NOMO-1 treated with DMSO at 0.1 percent for 48 hours (cell line): ENCODE results near the gene CAPZB.

Experiments used
- DNase-seq: peaks from one replicate; lab custom pipeline; 2025; ENCODE audit not compliant: unreplicated experiment; lab: John Stamatoyannopoulos, UW

CAPZB gene

DNA sequence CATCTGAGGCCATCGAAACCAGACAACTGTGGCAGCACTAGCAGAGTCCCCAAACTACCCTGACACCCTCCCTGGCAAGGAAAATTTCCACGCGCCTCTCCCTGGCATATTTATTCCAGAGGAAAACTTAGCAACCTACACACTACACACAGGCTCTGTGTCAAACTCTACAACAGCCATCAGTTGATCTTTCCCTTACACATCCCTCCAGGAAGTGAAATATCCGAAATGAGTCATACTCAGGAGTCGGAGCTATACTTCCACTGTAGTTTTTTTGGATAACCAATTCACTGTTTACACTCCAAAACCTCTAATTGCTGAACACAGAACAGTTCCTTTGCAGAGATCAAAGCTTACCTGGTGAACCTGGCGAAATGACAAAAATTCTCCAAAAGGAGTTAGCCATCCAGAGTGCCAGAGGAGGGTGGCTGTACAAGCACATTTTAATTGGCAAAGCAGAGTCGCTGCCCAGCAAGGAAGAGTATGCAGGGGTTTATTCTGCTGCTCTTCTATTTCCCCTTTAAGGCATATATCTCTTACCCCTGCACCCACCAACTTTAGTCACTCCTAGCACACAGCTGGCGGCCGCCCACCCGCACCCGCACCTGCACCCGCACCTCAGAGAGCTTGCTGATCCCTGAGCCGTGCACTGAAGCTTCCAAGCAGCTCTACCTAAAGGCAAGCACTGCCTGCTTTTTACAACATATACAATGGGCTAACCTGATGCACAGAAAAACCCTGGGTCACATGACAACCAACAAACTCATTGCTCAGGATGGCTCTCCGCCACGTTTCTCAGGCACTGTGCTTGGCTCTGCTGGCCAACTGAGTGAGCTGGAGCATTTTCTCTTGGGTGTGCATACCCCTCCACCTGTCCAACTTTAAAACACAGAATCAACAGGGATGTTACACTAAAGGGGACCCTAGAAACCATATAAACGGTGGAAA is 54.9 kb downstream of the CAPZB start:
- DNase-seq: no peak

DNA sequence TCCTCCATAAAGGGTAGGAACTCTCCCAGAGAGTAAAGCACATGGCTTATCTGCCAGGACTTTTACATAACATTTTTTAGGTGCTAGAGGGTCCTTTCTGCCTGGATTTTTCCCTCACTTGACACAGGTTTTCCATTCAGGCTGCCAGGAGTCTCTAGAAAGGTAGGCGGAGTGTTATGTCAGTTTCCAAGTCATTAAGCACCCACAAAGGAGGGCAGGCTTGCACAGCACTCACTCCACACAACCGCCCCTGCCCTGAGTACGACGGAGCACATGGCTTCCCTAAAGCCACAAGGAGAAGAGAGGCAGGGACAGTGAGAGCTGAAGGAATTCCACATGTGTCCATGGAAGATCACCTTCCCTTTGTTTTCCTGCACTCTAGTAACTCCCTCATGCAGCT is 55.7 kb downstream of the CAPZB start:
- no peak for DNase-seq

DNA sequence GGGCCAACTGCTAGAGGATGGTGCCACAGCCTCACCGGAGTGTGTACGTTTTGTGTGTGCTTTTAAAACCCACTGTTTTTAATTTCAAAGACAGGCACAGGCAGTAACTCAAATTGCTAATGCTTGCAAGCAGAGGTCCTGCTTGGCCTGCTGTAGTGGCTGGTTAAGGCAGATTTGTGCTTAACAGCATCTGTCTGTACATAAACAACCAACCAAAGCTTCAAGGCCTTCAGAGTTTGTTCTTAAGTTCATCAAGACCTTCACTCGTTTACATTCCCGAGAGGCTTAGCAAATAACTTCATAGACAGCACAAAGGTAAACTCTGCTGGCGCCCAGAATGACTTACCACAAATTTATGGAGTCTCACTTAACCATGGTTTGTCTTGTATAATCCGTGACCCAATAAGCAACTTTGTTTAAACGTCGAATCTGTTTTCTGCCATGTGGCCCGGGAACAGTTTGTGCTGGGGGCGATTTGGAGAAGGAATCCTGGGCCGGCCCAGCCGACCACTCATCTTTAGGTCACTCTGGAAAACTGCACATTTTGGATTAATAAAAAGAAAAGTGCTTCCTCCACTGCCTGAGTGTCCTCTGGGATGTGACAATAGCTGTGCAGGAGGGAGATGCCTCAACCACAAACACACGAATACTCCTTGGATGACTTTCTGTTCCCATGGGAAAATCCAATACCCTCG is 58.1 kb downstream of the CAPZB start:
- DNase-seq: no peak

DNA sequence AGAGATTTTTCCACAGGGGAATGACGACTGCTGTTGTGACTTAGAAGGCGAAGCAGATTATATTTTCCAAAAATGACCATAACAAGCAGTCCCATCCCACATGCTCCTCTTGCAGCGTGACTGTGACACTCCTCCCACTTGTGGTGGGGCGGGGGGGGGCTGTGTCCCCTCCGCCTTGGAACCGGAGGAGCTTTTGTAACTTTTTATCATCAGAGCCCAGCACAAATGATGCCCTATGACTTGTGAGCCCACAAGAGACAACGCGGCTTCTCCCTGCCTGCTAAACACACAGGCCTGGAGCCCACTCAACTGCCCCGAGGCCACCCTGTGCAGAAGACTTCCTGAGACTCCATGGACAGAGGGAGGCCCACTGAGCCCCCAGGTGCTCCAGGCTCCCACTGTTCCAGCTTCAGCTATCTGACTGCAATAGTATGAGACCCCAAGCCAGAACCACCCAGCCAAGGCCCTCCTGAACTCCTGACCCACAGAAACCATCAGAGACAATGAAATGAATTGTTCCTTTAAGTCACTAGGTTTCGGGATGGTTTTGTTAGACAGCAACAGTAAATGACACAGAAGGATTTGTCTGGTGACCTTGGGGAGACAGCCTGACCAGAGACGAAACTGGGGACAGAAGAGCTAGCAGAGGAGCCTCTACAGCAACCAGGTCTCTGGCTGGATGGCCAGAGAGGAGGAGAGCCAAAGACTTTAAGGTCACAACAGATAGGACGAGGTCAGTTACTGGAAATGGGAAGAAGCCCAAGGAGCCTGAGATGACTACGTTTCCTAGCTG is 58.8 kb downstream of the CAPZB start:
- DNase-seq: no peak

DNA sequence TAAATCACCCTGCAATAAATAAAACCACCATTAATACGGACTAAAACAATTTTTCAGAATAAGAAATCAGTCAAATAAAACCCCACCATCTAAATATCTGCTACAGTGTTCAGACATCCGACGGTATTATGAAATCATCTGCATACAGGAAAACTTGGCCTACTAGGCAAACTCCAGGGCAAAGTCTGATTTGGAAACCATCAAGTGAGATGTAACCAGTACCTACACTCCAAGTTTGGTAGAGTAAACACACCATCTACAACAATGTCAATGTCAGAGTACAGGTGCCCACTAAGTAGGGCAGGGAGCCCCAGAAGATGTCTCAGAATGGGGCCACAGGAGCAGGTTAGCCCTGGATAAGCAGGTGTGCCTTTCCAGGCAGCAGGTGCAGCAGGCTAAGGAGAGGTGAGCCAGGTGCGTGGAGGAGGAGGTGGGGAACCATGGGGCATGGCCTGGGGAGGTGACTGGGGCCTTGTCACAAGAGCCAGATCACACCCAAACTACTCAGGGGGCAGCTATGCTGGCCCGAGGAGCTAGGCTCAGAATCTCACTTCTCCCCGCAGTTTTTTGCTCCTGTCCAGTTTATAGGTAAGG is 59.6 kb downstream of the CAPZB start:
- no peak for DNase-seq

DNA sequence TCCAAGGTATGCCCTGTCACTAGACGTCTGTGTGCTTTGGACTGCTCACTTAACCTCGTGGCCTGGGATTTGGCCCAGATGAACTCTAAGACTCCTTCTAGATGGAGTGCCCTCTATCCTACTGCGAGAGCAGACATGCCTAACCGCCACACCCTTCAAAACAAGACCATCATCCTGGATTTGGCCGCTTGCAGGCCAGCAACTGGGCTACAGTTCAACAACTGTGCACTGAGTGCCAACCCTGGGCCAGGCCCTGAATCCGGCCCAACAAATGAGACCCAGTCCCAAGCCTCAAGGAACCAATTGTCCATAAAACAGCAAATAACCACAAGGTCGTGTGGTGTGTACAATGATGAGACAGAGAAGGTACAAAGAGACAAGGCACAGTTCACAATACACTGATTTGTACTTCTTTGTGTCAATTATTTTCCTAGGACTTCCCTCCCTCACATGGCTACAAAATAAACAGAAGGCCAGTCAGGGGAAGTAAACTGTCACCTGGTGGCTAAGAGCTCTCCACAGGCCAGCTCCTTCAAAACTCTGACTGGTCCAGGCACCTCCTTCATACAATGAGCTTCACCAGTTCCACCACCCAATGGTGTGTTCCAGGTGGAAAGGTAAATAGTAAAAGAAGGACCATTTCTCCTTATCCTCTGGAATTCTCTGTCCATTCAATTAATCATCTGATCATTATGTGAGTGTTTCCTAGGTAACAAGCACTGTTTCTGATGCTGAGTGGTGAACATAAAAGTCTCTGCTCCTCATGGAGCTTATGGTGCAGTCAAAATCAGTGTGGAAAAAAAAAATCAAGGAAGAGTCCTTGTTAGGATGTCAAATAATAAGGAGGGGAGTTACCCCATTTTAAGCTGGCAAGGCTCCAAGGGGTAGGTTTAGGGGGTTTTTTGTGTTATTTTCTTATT is 60.4 kb downstream of the CAPZB start:
- DNase-seq: no peak

DNA sequence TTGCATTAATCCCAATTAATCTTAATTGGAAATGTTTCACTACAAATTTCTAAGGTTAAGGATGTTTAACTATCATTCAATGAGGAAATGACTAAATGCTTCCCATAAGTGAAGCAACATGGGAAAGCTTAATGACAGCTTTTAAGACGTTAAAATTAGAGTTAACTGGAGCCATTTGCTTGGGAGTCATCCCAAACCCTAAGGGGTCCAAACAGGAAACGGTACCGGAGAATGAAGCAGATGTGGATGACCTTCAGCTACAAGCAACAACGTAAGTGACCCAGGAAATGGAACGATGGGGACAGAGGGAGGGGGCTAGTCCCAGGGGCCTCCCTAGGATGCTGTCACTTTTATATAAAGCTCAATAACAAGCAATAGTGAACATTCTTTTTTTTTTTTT is 62.2 kb downstream of the CAPZB start:
- no peak for DNase-seq

DNA sequence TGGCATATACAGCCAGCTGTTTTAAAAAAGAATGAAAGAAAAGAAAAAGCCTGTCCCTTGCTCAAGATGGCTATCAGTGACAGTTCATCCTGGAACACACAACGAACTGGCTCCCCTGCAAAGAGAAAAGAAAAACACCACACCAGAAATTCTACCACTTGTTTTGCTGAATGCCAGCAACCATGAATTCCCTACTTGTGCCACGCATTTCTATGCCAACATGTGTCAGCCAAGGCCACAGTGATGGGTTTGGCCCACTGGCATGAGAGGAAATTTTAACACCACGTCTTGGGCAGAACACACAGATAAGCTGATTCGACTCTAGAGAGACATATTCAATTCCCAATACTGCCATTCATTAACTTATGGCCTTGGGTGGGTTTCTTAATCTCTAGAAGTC is 64.0 kb downstream of the CAPZB start:
- no peak for DNase-seq

DNA sequence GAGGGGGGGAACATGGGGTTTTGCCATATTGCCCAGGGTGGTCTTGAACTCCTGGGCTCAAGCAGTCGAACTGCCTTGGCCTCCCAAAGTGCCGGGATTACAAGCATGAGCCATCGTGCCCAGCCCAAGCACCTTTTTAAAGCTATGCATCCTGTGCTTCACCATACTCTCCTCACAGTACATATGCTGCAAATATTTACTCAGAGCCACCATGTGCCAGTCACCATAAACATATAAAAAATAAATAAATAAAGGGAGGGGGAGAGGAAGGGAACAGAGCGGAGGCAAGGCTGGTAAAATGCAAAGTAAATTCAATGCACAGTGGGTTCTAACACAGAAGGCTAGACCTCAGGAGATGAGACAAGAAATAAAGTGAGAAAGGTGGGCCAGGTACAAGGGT is 64.7 kb downstream of the CAPZB start:
- no peak for DNase-seq

DNA sequence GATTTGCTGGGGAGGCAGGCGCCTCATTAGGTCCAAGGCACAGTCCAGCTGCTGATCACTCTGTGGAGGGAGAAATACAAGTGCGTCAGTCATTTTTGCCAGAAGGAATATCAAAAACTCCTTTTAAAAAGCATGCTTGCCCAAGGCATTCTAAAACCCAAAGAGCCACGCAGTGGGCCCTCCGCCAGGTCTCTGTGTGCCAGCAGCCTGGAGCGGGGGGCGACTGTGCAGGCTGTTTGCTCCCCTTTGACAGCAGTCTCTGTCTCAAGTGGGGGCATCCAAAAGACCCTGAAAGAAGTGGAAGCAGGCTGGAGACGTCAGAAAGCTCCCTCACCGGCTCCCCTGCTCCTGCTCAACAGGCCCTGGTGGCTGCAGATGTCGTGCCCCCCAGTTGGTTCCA is 65.6 kb downstream of the CAPZB start:
- no peak for DNase-seq

DNA sequence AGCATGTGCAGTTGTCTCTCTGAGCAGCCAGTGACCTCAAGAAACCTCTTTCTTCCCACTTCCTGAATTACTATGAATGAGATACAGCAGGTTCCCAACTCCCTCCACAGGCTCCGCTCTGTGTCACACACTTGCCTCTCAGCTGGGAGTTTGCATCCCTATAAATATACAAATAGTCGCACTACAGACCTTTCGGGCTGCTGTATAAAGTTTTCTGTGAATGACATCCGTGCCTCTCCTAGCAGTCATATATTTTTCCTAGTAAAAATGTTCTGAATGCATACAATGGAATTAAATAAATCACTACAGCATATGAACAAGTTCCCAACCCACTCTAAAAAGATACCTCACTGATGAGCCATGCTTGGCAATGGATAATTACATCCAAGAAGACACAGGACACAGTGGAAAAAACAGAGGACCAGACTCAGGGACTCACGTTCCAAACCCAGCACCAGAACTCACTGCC is 66.8 kb downstream of the CAPZB start:
- DNase-seq: no peak

DNA sequence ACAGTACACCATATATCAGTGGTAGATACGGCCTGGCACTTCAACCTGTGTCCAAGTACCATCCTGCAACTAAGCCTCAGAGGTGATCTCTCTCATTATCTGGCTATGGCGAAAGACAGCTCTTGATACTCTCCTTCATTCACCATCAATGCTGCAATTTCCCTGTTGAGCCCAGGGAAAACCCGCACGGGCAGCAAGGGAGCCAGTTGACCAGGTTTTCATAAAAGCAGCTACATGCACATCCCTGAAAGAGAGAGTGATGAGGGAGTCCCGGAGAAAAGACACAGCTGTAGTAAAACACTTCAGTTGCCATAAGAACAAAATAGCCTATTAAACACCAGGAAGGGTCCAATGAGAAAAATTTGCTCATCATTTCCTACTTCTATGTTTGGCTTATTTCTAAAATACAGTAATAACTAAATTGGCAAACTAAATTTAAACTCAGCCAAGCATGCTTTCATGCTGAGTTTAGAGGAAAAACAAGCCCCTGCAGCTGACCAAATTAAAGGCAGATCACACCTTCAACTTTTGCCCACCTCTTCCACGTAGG is 68.3 kb downstream of the CAPZB start:
- no peak for DNase-seq

DNA sequence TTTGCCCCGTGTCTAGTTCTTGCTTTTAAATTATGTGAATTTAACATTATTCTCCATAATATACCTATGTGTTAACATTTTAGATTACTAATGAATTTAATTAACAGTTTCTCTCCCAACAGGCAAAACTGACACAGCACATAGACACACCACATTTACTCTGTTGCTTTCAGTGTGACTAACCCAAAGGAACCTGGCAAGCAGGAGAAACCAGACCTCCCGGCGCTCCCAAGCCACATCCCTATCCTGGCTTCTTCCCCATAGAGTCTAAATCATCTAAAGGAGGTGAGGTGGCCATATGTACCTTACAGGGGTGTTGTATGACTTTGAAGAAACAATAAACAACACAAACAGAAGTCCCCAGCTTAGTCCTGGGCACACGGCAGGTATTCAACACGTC is 69.2 kb downstream of the CAPZB start:
- DNase-seq: no peak

DNA sequence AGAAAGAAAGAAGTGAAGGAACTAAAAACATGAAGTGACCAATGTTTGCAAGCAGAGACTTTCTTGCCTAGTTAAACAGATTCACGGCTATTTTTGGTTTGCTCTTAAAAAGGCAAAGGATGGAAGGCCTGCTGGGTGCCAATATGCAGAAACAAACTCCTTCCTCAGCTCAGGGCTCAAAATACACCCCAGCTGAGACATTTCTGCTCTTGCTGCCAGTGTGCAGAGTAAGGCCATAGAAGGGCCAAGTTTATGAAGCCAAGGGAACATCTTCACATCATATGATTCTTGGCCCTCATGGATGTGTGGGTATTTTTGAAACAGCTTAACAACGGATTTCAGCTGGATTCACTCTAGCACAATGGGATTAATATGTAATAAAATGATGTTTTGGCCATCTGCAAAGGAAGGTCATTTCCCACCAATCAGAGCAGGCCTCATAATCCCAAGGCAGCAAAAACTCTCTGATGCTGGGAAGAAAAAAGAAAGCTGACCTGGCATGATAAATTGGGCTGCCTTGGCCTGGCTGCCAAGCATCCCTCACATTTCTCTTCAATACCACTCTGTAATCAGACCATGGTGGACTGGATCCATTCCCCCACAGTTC is 70.7 kb downstream of the CAPZB start:
- DNase-seq: no peak

DNA sequence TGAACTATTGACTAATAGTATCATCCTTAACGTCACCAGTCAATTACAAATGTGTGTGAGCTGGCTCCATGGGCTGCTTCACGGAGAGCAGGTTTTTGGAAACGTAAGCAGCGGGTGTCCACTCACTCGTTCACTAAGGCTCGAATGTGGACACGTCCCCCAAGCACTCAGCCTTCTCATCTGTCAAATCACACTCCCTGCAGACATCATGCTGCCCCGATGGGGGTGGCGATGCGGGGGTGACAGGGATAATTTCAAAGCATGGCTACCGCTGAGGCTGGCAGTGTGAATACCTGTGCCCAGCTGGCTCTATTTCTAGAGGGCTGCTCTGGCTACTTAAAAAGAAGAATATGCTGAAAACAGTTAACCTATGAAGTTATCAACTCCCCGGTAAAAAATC is 71.3 kb downstream of the CAPZB start:
- DNase-seq: no peak

DNA sequence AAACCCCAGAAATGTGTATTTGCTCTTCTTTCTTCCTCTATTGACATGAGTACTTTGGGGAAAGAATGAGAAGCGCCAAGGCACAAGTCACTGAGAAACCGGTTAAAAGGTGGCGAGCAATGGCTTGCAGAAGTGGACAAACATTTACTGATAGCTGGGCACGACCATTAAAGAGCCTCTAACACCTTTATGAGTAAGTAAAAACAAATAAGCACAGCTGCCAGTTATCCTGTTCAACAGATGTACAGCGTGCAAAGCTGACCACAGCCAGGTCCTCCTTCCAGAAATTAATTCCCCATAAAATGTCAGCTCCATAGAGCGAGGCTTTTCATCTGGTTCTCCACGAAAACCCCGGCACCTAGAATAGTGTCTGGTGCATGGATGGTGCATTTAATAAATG is 72.7 kb downstream of the CAPZB start:
- no peak for DNase-seq

DNA sequence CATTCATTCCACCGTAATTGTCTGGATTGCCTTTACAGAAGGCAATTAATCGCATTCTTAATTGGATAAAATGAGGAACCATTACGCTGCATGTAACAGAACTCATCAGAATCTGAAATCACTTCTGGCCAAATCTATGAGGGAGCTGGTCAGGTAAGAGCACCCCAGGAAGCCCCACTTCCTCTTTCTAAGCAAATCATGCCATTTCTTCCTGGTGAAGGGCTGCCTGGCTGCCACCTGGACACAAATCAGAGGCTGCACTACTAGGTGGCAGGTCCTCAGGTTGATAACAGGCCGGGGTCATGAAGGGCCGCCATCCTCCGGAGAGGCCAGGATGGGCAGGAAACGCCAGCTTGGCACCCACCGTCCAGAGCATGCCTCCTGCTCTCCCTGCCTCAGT is 73.7 kb downstream of the CAPZB start:
- no peak for DNase-seq

DNA sequence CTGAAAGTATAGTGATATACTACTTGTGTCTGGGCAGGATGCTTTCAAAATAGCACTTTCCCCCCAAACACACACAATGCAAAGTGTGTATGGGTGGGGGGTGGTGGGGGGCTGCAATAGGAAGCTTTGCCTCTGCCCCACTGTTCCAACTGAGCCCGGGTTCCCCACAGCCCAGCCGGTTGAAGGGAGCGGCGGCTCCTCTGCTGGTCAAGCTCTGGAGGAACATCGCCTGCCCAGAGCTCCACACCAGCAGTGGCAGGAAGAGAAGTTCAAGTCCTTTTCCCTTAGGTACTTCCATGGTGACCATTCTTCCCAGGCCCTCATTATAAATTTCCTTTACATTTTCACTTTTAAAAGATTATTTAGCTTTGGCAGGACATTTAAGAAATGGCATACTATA is 74.9 kb downstream of the CAPZB start:
- DNase-seq: no peak
